SK-N-SH (cell line): Measurements from ENCODE around the gene HOTAIR. TPM values are rescaled to one million over a fixed set of nuclear protein-coding genes. Genes with fewer than 3 reads are reported as not detected.

Source experiments
- CTCF ChIA-PET: fragments of 300-600, 350-600 bp; formaldehyde crosslinking; extraction: SDS; loops from one replicate; lab custom pipeline; 2021; lab: Yijun Ruan, JAX
- POLR2A ChIA-PET: fragments of 350-600 bp; sonication (Branson Sonifier 250); formaldehyde crosslinking; extraction: SDS; loops from one replicate; lab custom pipeline; 2020; ENCODE audit warnings: antibody characterized with exemption, inconsistent platforms; lab: Yijun Ruan, JAX
- DNase-seq: peaks from one replicate; pipeline ENCODE4 v3.0.0; 2012
- H2AFZ ChIP-seq: fragments of 200-600 bp; sonication (generic); 2 replicates; pipeline ENCODE4 v1.8.1; 2016; ENCODE audit warnings: antibody characterized with exemption, mild to moderate bottlenecking, low read depth
- H3F3A ChIP-seq: fragments of 200-600 bp; sonication (generic); replicated peaks from 2 replicates; pipeline ENCODE3; 2016; ENCODE audit warnings: antibody characterized with exemption, mild to moderate bottlenecking; ENCODE audit not compliant: insufficient read depth
- H3K27ac ChIP-seq, 2 experiments: fragments of 200-500 bp in 1 of 2; fragments of 200-600 bp in 1 of 2; sonication (Bioruptor generic) in 1 of 2; sonication (generic), shearing (Covaris generic) in 1 of 2; 2 replicates each; pipeline versions ENCODE4 v1.5.1 to v1.6.1; 2014 to 2016; ENCODE audit warnings: low read depth in 2 of 2, inconsistent platforms in 1 of 2, low read length in 1 of 2, mild to moderate bottlenecking in 1 of 2, mixed read lengths in 1 of 2
- H3K27me3 ChIP-seq: fragments of 200-600 bp; sonication (generic), shearing (Covaris generic); 2 replicates; pipeline ENCODE4 v1.6.1; 2016; ENCODE audit warnings: mixed run types; ENCODE audit not compliant: insufficient read depth
- H3K36me3 ChIP-seq, 2 experiments: fragments of 200-500 bp in 1 of 2; fragments of 200-600 bp in 1 of 2; sonication (Bioruptor generic) in 1 of 2; sonication (generic) in 1 of 2; replicated peaks in 1 of 2; 2 replicates each; pipeline versions ENCODE3 to v1.5.1; 2014 to 2016; ENCODE audit warnings: low read length in 1 of 2, mild to moderate bottlenecking in 1 of 2; ENCODE audit not compliant: insufficient read depth in 2 of 2, control insufficient read depth in 1 of 2
- H3K4me1 ChIP-seq, 2 experiments: fragments of 200-500 bp in 1 of 2; fragments of 200-600 bp in 1 of 2; sonication (Bioruptor generic) in 1 of 2; sonication (generic), shearing (Covaris generic) in 1 of 2; 2 replicates each; pipeline versions ENCODE4 v1.5.1 to v1.6.1; 2014 to 2016; ENCODE audit warnings: low read depth in 1 of 2, low read length in 1 of 2, mixed run types in 1 of 2; ENCODE audit not compliant: insufficient read depth in 2 of 2, control insufficient read depth in 1 of 2
- H3K4me2 ChIP-seq: fragments of 200-600 bp; sonication (generic), shearing (Covaris generic); 2 replicates; pipeline ENCODE4 v1.6.1; 2017; ENCODE audit warnings: mixed run types
- H3K4me3 ChIP-seq, 2 experiments: fragments of 200-500 bp in 1 of 2; fragments of 200-600 bp in 1 of 2; sonication (Bioruptor generic) in 1 of 2; sonication (generic), shearing (Covaris generic) in 1 of 2; 2 replicates each; pipeline versions ENCODE4 v1.5.1 to v1.8.1; 2014 to 2016; ENCODE audit warnings: low read depth in 2 of 2, inconsistent platforms in 1 of 2, low read length in 1 of 2, mild to moderate bottlenecking in 1 of 2, mixed read lengths in 1 of 2, moderate library complexity in 1 of 2
- H3K79me2 ChIP-seq: fragments of 200-600 bp; sonication (generic); 2 replicates; pipeline ENCODE4 v1.8.1; 2017; ENCODE audit warnings: mild to moderate bottlenecking; ENCODE audit not compliant: insufficient read depth
- H3K9ac ChIP-seq: fragments of 200-600 bp; sonication (generic); 2 replicates; pipeline ENCODE4 v1.6.1; 2017; ENCODE audit warnings: mixed run types
- H3K9me2 ChIP-seq: fragments of 200-600 bp; sonication (generic); 2 replicates; pipeline ENCODE4 v1.6.1; 2017; ENCODE audit warnings: mixed run types
- H3K9me3 ChIP-seq: fragments of 200-600 bp; sonication (generic); 2 replicates; pipeline ENCODE4 v1.6.1; 2017; ENCODE audit warnings: mixed run types, mild to moderate bottlenecking, moderate library complexity
- H4K20me1 ChIP-seq: fragments of 200-600 bp; sonication (generic); 2 replicates; pipeline ENCODE4 v1.6.1; 2017; ENCODE audit warnings: mild to moderate bottlenecking, mixed run types; ENCODE audit not compliant: insufficient read depth
- EZH2phosphoT487 ChIP-seq: fragments of 200-600 bp; sonication (generic); IDR thresholded peaks from 2 replicates; pipeline ENCODE4 v1.6.1; 2017; ENCODE audit warnings: low read depth, mixed run types, mild to moderate bottlenecking, antibody characterized with exemption, moderate library complexity, borderline replicate concordance
- FOXJ3 ChIP-seq: sonication (generic); formaldehyde crosslinking; IDR thresholded peaks from 2 replicates; pipeline ENCODE4 v1.5.1; 2020; ENCODE audit warnings: mild to moderate bottlenecking, missing genetic modification reagents
- REST ChIP-seq: IDR thresholded peaks from 2 replicates; pipeline ENCODE4 v1.6.1; 2012; ENCODE audit warnings: mild to moderate bottlenecking, low read depth, low read length, moderate library complexity
- USF1 ChIP-seq: IDR thresholded peaks from 2 replicates; pipeline ENCODE4 v1.4.0; 2012; ENCODE audit warnings: low read depth, borderline replicate concordance
- ZBTB33 ChIP-seq: IDR thresholded peaks from 2 replicates; pipeline ENCODE4 v1.4.0; 2012; ENCODE audit warnings: low read depth, borderline replicate concordance
- WGBS: methylation state at CpG from one replicate; pipeline ENCODE4 v1.1.6; 2017; ENCODE audit warnings: low lambda C conversion rate; 5-methylcytosine and 5-hydroxymethylcytosine counted together
- polyA plus RNA-seq, 3 experiments: library from polyadenylated mRNA; depleted of rRNA; stranded (reverse); fragments of >200 nt; gene quantifications; 2 replicates each; pipeline ENCODE4 v1.2.3, GENCODE V29; 2012

Gene HOTAIR
- polyA plus RNA-seq, 1 of the 3 experiments (the other 2 are of a cell fraction): not detected

- TF ChIP-seq ZBTB33 (no peak), REST (no peak)
- TF ChIP-seq, all 33 proteins: peak for 0
Measured at GRCh38 chr12:53947743-53948142, 27.0 kb downstream of the HOTAIR start (continued).

- Histone ChIP-seq H3K27me3 (peaks cover 97% of the 10 kb centered on the region), H3K9me2 (no peaks in the 10 kb centered on the region), H3K4me3 (no peak overlapping the region), H3K27ac (no peak overlapping the region), H3K9ac (no peak overlapping the region), H3K4me1 (no peaks in the 10 kb centered on the region), H2AFZ (no peak overlapping the region), H3K9me3 (no peaks in the 10 kb centered on the region), H4K20me1 (no peaks in the 10 kb centered on the region), H3K4me2 (no peak overlapping the region), H3K36me3 (no peaks in the 10 kb centered on the region), H3F3A (no peaks in the 10 kb centered on the region), H3K79me2 (no peaks in the 10 kb centered on the region)
- no peak for DNase-seq
- ChIA-PET CTCF (interaction anchor here (0.6 to 1.9 kb wide), 7 partner anchors 14 to 455 kb away, joined by 3 to 7 read pairs (median 4); partner anchors contain the start of gene HOXC10), POLR2A (no interaction called here)
- TF ChIP-seq USF1 (no peak), FOXJ3 (no peak), EZH2phosphoT487 (0 out of 2 replicates have a peak, but pooled peaks have one; percentile 21)
- 30% methylated on average over 49 of the region's 51 CpGs for WGBS
Measured at GRCh38 chr12:53944907-53945847, 29.6 kb downstream of the HOTAIR start.
